WTC11 (cell line): Measurements from ENCODE around the gene SDR42E2. TPM values are rescaled to one million over a fixed set of nuclear protein-coding genes. Genes with fewer than 3 reads are reported as not detected.
A peak's percentile ranks its signal among the peaks of the same experiment; 100 is the strongest.

Source experiments
- ATAC-seq: fragments of 200-7000 bp; cut with Tn5 transposase; 2 replicates; pipeline ENCODE4 v1.10.0; 2021; ENCODE audit warnings: mild to moderate bottlenecking, moderate library complexity
- CTCF ChIA-PET: fragments of 300-600 bp; sonication (Branson Sonifier 250); formaldehyde crosslinking; loops from one replicate; lab custom pipeline; 2021; ENCODE audit warnings: antibody characterized with exemption; lab: Charles Lee
- POLR2A ChIA-PET: fragments of 350-600 bp; sonication (Branson Sonifier 250); formaldehyde crosslinking; loops from one replicate; lab custom pipeline; 2021; ENCODE audit warnings: antibody characterized with exemption; lab: Charles Lee
- DNase-seq: peaks from one replicate; pipeline ENCODE4 v3.0.0; 2021; ENCODE audit warnings: low spot score
- H3K27ac Mint-ChIP-seq: 2 replicates; pipeline ENCODE4 v1.8.0; 2021; ENCODE audit warnings: mixed read lengths
- H3K27me3 Mint-ChIP-seq: 2 replicates; pipeline ENCODE4 v1.8.0; 2021; ENCODE audit warnings: low read depth, mild to moderate bottlenecking, moderate library complexity, mixed read lengths
- H3K36me3 Mint-ChIP-seq: 2 replicates; pipeline ENCODE4 v1.8.0; 2021; ENCODE audit warnings: mixed read lengths
- H3K4me1 Mint-ChIP-seq: 2 replicates; pipeline ENCODE4 v1.8.0; 2022; ENCODE audit warnings: mixed read lengths
- H3K4me3 Mint-ChIP-seq: 2 replicates; pipeline ENCODE4 v1.8.0; 2021; ENCODE audit warnings: mild to moderate bottlenecking, moderate library complexity, mixed read lengths
- H3K9me3 Mint-ChIP-seq: 2 replicates; pipeline ENCODE4 v1.8.0; 2021; ENCODE audit warnings: mixed read lengths
- ARID4B ChIP-seq: sonication (generic); formaldehyde crosslinking; IDR thresholded peaks from 2 replicates; pipeline ENCODE4 v1.8.0; 2023; ENCODE audit warnings: missing genetic modification reagents, mild to moderate bottlenecking, borderline replicate concordance
- ATF3 ChIP-seq: sonication (generic); formaldehyde crosslinking; conservative IDR thresholded peaks from 2 replicates; pipeline ENCODE4 v1.8.1; 2022; ENCODE audit warnings: mild to moderate bottlenecking, missing genetic modification reagents
- E2F1 ChIP-seq: sonication (generic); formaldehyde crosslinking; IDR thresholded peaks from 2 replicates; pipeline ENCODE4 v1.8.0; 2022; ENCODE audit warnings: mild to moderate bottlenecking, missing genetic modification reagents
- HMGXB4 ChIP-seq: sonication (generic); formaldehyde crosslinking; IDR thresholded peaks from 2 replicates; pipeline ENCODE4 v1.8.1; 2023; ENCODE audit warnings: mild to moderate bottlenecking, moderate library complexity, missing genetic modification reagents
- IRF2 ChIP-seq: sonication (generic); formaldehyde crosslinking; IDR thresholded peaks from 2 replicates; pipeline ENCODE4 v1.8.0; 2022; ENCODE audit warnings: low read depth, missing genetic modification reagents, borderline replicate concordance
- MXD4 ChIP-seq: fragments of 250-450 bp; sonication (Bioruptor Pico); IDR thresholded peaks from 2 replicates; pipeline ENCODE4 v1.8.0; 2021; ENCODE audit warnings: mild to moderate bottlenecking, moderate library complexity, borderline replicate concordance
- TCF7 ChIP-seq: sonication (generic); formaldehyde crosslinking; IDR thresholded peaks from 2 replicates; pipeline ENCODE4 v1.8.0; 2022; ENCODE audit warnings: mild to moderate bottlenecking, low read depth, missing genetic modification reagents, moderate library complexity
- TEAD4 ChIP-seq: sonication (generic); formaldehyde crosslinking; IDR thresholded peaks from 2 replicates; pipeline ENCODE4 v1.8.0; 2022; ENCODE audit warnings: mild to moderate bottlenecking, missing genetic modification reagents
- TP53 ChIP-seq: sonication (generic); formaldehyde crosslinking; IDR thresholded peaks from 2 replicates; pipeline ENCODE4 v1.8.1; 2023; ENCODE audit warnings: mild to moderate bottlenecking, missing genetic modification reagents
- USF1 ChIP-seq: sonication (generic); formaldehyde crosslinking; IDR thresholded peaks from 2 replicates; pipeline ENCODE4 v1.8.0; 2022; ENCODE audit warnings: mild to moderate bottlenecking, missing genetic modification reagents
- USF2 ChIP-seq: sonication (generic); formaldehyde crosslinking; IDR thresholded peaks from 2 replicates; pipeline ENCODE4 v1.8.1; 2023; ENCODE audit warnings: mild to moderate bottlenecking, missing genetic modification reagents, moderate library complexity
- ZBTB21 ChIP-seq: sonication (generic); formaldehyde crosslinking; IDR thresholded peaks from 2 replicates; pipeline ENCODE4 v1.8.1; 2023; ENCODE audit warnings: mild to moderate bottlenecking, missing genetic modification reagents, borderline replicate concordance
- ZMAT4 ChIP-seq: fragments of 250-450 bp; sonication (Bioruptor Pico); IDR thresholded peaks from 2 replicates; pipeline ENCODE4 v1.9.0; 2021; ENCODE audit warnings: mild to moderate bottlenecking
- ZNF219 ChIP-seq: sonication (generic); formaldehyde crosslinking; IDR thresholded peaks from 2 replicates; pipeline ENCODE4 v1.8.0; 2023; ENCODE audit warnings: missing genetic modification reagents, mild to moderate bottlenecking, borderline replicate concordance
- ZNF263 ChIP-seq: sonication (generic); formaldehyde crosslinking; IDR thresholded peaks from 2 replicates; pipeline ENCODE4 v1.8.1; 2022; ENCODE audit warnings: low read depth, mild to moderate bottlenecking, moderate library complexity, missing genetic modification reagents
- ZNF425 ChIP-seq: fragments of 250-450 bp; sonication (Bioruptor Pico); conservative IDR thresholded peaks from 2 replicates; pipeline ENCODE4 v1.9.0; 2021; ENCODE audit warnings: mild to moderate bottlenecking
- total RNA-seq: library from RNA; stranded (reverse); gene quantifications from 3 replicates; pipeline ENCODE4 v1.2.3, GENCODE V29; 2021

SDR42E2 gene
- total RNA-seq, 1 experiment from 2014 or later, result 0.13 TPM

- POLR2A ChIA-PET, result interaction anchor here (0.6 to 0.7 kb wide), 2 partner anchors 21 to 151 kb away, joined by 3 read pairs; no protein-coding TSS in a partner anchor
Measured at GRCh38 chr16:22161401-22161800, 905 bp upstream of the SDR42E2 start.

More at GRCh38 chr16:22161401-22161800, 905 bp upstream of the SDR42E2 start:
- TF ChIP-seq ARID4B (no peak), ZMAT4 (CRISPR knock-in tag) (no peak), MXD4 (CRISPR knock-in tag) (no peak), ATF3 (CRISPR knock-in tag) (no peak), ZNF219 (no peak), ZBTB21 (CRISPR knock-in tag) (no peak), TEAD4 (CRISPR knock-in tag) (no peak), TP53 (CRISPR knock-in tag) (no peak), E2F1 (no peak), HMGXB4 (CRISPR knock-in tag) (no peak), ZNF425 (no peak), USF2 (CRISPR knock-in tag) (no peak), TCF7 (CRISPR knock-in tag) (no peak), ZNF263 (CRISPR knock-in tag) (no peak), IRF2 (CRISPR knock-in tag) (no peak), USF1 (CRISPR knock-in tag) (no peak)
- TF ChIP-seq, all 79 proteins: peak for 0
- ATAC-seq (no peak), DNase-seq (no peak)
- no peak overlapping the region for H3K27ac Mint-ChIP-seq
- no peaks in the 10 kb centered on the region for H3K4me1 Mint-ChIP-seq
- H3K4me3 Mint-ChIP-seq, result peak overlapping the region; percentile 71
- H3K36me3 Mint-ChIP-seq, result no peaks in the 10 kb centered on the region
- H3K9me3 Mint-ChIP-seq, result peaks cover 5% of the 10 kb centered on the region; the same call in 1 of the 2 replicates
- CTCF ChIA-PET, result interaction anchor here (1.1 to 1.2 kb wide), 2 partner anchors 20 to 27 kb away, joined by 4 to 5 read pairs; no protein-coding TSS in a partner anchor
- H3K27me3 Mint-ChIP-seq, result peaks cover 53% of the 10 kb centered on the region
